IPS-NIHi7 (cell line): ENCODE data around the gene HRH4.

ENCODE experiments used
- DNase-seq: peaks from one replicate; pipeline ENCODE4 v3.0.0; 2012; ENCODE audit warnings: mixed read lengths; ENCODE audit errors: extremely low spot score

The HRH4 gene

GRCh38 chr18:24465486-24465885 is 5.0 kb downstream of the HRH4 start:
- DNase-seq: no peak

GRCh38 chr18:24466771-24467170 is 6.3 kb downstream of the HRH4 start:
- no peak for DNase-seq

- DNase-seq: no peak
Observed at GRCh38 chr18:24470022-24470618, 9.7 kb downstream of the HRH4 start.

- no peak for DNase-seq
Observed at GRCh38 chr18:24470805-24471204, 10.4 kb downstream of the HRH4 start.

- peak; percentile 18 for DNase-seq
Observed at GRCh38 chr18:24472591-24472990, 12.2 kb downstream of the HRH4 start.

GRCh38 chr18:24474406-24474805 is 14.0 kb downstream of the HRH4 start:
- no peak for DNase-seq

- no peak for DNase-seq
Observed at GRCh38 chr18:24475926-24476589, 15.6 kb downstream of the HRH4 start.

GRCh38 chr18:24479371-24479770 is 18.9 kb downstream of the HRH4 start:
- DNase-seq: no peak

GRCh38 chr18:24482821-24483220 is 22.4 kb downstream of the HRH4 start:
- DNase-seq: no peak

GRCh38 chr18:24485681-24486080 is 25.2 kb downstream of the HRH4 start:
- DNase-seq: no peak

GRCh38 chr18:24486684-24487083 is 26.2 kb downstream of the HRH4 start:
- DNase-seq: no peak

GRCh38 chr18:24488824-24489493 is 28.5 kb downstream of the HRH4 start:
- peak; percentile 51 for DNase-seq

GRCh38 chr18:24490539-24490938 is 30.1 kb downstream of the HRH4 start:
- no peak for DNase-seq

GRCh38 chr18:24491927-24492834 is 31.7 kb downstream of the HRH4 start:
- DNase-seq: no peak

GRCh38 chr18:24494586-24494985 is 34.1 kb downstream of the HRH4 start:
- DNase-seq: no peak

GRCh38 chr18:24497031-24497754 is 36.8 kb downstream of the HRH4 start:
- DNase-seq: no peak

GRCh38 chr18:24499814-24500213 is 39.4 kb downstream of the HRH4 start:
- no peak for DNase-seq

- DNase-seq: no peak
Observed at GRCh38 chr18:24500217-24500616, 39.8 kb downstream of the HRH4 start.

- no peak for DNase-seq
Observed at GRCh38 chr18:24500766-24501165, 40.3 kb downstream of the HRH4 start.

GRCh38 chr18:24502667-24503523 is 42.5 kb downstream of the HRH4 start:
- no peak for DNase-seq

GRCh38 chr18:24504401-24504800 is 44.0 kb downstream of the HRH4 start:
- no peak for DNase-seq
